ENCODE data around the gene TSG101.

DNA sequence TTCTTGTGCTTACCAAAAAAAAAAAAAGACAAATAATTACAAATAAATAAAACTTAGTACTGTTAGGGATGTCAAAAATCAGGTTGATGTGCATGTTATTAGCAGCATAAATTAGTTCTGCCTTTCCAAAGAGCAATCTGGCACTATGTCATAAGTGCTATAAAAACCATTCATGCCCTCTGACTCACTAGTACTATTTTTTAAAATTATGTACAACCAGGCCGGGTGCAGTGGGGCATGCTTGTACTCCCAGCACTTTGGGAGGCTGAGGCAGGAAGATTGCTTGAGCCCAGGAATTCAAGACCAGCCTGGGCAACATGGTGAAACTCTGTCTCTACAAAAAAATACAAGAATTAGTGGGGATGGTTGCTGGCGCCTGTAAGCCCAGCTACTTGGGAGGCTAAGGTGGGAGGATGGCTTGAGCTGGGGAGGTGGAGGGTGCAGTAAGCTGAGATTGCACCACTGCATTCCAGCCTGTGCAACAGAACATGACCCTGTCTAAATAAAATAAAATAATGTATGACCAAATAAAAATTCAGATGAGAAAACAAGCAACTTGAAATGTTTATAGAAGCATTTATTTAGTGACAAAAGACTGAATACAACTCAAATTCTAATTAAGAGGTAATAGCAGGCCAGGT lies 36.5 kb upstream of the TSG101 start:
- TF ChIP-seq, protein P1, sequence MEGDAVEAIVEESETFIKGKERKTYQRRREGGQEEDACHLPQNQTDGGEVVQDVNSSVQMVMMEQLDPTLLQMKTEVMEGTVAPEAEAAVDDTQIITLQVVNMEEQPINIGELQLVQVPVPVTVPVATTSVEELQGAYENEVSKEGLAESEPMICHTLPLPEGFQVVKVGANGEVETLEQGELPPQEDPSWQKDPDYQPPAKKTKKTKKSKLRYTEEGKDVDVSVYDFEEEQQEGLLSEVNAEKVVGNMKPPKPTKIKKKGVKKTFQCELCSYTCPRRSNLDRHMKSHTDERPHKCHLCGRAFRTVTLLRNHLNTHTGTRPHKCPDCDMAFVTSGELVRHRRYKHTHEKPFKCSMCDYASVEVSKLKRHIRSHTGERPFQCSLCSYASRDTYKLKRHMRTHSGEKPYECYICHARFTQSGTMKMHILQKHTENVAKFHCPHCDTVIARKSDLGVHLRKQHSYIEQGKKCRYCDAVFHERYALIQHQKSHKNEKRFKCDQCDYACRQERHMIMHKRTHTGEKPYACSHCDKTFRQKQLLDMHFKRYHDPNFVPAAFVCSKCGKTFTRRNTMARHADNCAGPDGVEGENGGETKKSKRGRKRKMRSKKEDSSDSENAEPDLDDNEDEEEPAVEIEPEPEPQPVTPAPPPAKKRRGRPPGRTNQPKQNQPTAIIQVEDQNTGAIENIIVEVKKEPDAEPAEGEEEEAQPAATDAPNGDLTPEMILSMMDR (conservative IDR thresholded peaks at IDR 0.05; ENCODE audit: low read depth in 2 of 2), result no peak
- TF ChIP-seq POLR2AphosphoS5 (IDR thresholded peaks at IDR 0.05; ENCODE audit: low read depth), result no peak
- TF ChIP-seq EZH2 (IDR thresholded peaks at IDR 0.05; ENCODE audit: low read depth, unreplicated experiment), result no peak
- no peak for TF ChIP-seq EZH2phosphoT487 (IDR thresholded peaks at IDR 0.05; ENCODE audit: unreplicated experiment)
- TF ChIP-seq CREB1 (CRISPR knock-in tag; IDR thresholded peaks at IDR 0.05; ENCODE audit: low read depth), result no peak
- TF ChIP-seq, protein P2, sequence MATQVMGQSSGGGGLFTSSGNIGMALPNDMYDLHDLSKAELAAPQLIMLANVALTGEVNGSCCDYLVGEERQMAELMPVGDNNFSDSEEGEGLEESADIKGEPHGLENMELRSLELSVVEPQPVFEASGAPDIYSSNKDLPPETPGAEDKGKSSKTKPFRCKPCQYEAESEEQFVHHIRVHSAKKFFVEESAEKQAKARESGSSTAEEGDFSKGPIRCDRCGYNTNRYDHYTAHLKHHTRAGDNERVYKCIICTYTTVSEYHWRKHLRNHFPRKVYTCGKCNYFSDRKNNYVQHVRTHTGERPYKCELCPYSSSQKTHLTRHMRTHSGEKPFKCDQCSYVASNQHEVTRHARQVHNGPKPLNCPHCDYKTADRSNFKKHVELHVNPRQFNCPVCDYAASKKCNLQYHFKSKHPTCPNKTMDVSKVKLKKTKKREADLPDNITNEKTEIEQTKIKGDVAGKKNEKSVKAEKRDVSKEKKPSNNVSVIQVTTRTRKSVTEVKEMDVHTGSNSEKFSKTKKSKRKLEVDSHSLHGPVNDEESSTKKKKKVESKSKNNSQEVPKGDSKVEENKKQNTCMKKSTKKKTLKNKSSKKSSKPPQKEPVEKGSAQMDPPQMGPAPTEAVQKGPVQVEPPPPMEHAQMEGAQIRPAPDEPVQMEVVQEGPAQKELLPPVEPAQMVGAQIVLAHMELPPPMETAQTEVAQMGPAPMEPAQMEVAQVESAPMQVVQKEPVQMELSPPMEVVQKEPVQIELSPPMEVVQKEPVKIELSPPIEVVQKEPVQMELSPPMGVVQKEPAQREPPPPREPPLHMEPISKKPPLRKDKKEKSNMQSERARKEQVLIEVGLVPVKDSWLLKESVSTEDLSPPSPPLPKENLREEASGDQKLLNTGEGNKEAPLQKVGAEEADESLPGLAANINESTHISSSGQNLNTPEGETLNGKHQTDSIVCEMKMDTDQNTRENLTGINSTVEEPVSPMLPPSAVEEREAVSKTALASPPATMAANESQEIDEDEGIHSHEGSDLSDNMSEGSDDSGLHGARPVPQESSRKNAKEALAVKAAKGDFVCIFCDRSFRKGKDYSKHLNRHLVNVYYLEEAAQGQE (IDR thresholded peaks at IDR 0.05; ENCODE audit: unreplicated experiment), result no peak
